Liver (tissue), 9 donors: ENCODE measurements around the gene PRKN. TPM values are rescaled to one million over a fixed set of nuclear protein-coding genes. Genes with fewer than 3 reads are reported as not detected.

Experiments used
- DNase-seq: peaks from one replicate; pipeline ENCODE4 v3.0.0-alpha.2; 2017; ENCODE audit warnings: low spot score
- H3K27ac ChIP-seq, 2 donors: one replicate each; pipeline ENCODE4 v1.7.0; 2013; ENCODE audit warnings: inconsistent platforms in 2 of 2, low read length in 2 of 2, control low read depth in 1 of 2, low read depth in 1 of 2, mild to moderate bottlenecking in 1 of 2
- H3K27me3 ChIP-seq, 4 donors: one replicate each; pipeline versions ENCODE4 v1.6.1 to v1.7.0; 2013; ENCODE audit warnings: low read length in 3 of 4, inconsistent platforms in 1 of 4, mild to moderate bottlenecking in 1 of 4, moderate library complexity in 1 of 4; ENCODE audit not compliant: control insufficient read depth in 4 of 4, insufficient read depth in 4 of 4
- H3K36me3 ChIP-seq, 4 donors: one replicate each; pipeline versions ENCODE4 v1.6.1 to v1.7.0; 2013; ENCODE audit warnings: low read length in 3 of 4, mild to moderate bottlenecking in 3 of 4, low read depth in 1 of 4, moderate library complexity in 1 of 4; ENCODE audit not compliant: control insufficient read depth in 4 of 4, insufficient read depth in 3 of 4
- H3K4me1 ChIP-seq, 4 donors: one replicate each; pipeline versions ENCODE4 v1.6.1 to v1.7.0; 2013; ENCODE audit warnings: low read length in 3 of 4, mild to moderate bottlenecking in 3 of 4, moderate library complexity in 1 of 4; ENCODE audit not compliant: control insufficient read depth in 4 of 4, insufficient read depth in 4 of 4
- H3K4me3 ChIP-seq, 3 donors: one replicate each; pipeline versions ENCODE4 v1.6.1 to v1.7.0; 2013; ENCODE audit warnings: low read length in 3 of 3, control low read depth in 1 of 3, low read depth in 1 of 3, mild to moderate bottlenecking in 1 of 3
- H3K9ac ChIP-seq, 2 donors: one replicate each; pipeline ENCODE4 v1.7.0; 2013; ENCODE audit warnings: low read length in 2 of 2, mild to moderate bottlenecking in 2 of 2, moderate library complexity in 2 of 2, control low read depth in 1 of 2, low read depth in 1 of 2
- H3K9me3 ChIP-seq, 4 donors: one replicate each; pipeline versions ENCODE4 v1.6.1 to v1.7.0; 2013; ENCODE audit warnings: low read length in 3 of 4; ENCODE audit not compliant: control insufficient read depth in 4 of 4
- ATF3 ChIP-seq: IDR thresholded peaks from 2 replicates; pipeline ENCODE4 v1.6.1; 2016; ENCODE audit warnings: antibody characterized with exemption
- CTCF ChIP-seq: fragments of 150-350 bp; IDR thresholded peaks from 2 replicates; pipeline ENCODE4 v1.5.1; 2017; ENCODE audit warnings: improper control_type of control experiment, low read depth, low read length; ENCODE audit not compliant: missing input control
- EGR1 ChIP-seq, 2 donors: IDR thresholded peaks; 2 replicates each; pipeline ENCODE4 v1.6.1; 2016 to 2018; ENCODE audit warnings: antibody characterized with exemption in 2 of 2, low read depth in 2 of 2
- FOXA1 ChIP-seq: IDR thresholded peaks from 2 replicates; pipeline ENCODE4 v1.6.1; 2016; ENCODE audit warnings: antibody characterized with exemption
- FOXA2 ChIP-seq: IDR thresholded peaks from 2 replicates; pipeline ENCODE4 v1.6.1; 2016; ENCODE audit warnings: antibody characterized with exemption
- GABPA ChIP-seq, 2 donors: IDR thresholded peaks in 1 of 2; conservative IDR thresholded peaks in 1 of 2; 2 replicates each; pipeline ENCODE4 v1.6.1; 2016; ENCODE audit warnings: antibody characterized with exemption in 2 of 2, mild to moderate bottlenecking in 1 of 2, moderate library complexity in 1 of 2
- HNF4A ChIP-seq, 2 donors: conservative IDR thresholded peaks; 2 replicates each; pipeline ENCODE4 v1.6.1; 2016; ENCODE audit warnings: antibody characterized with exemption in 2 of 2, mild to moderate bottlenecking in 2 of 2
- HNF4G ChIP-seq: IDR thresholded peaks from 2 replicates; pipeline ENCODE4 v1.6.1; 2016; ENCODE audit warnings: antibody characterized with exemption
- JUND ChIP-seq, 2 donors: IDR thresholded peaks; 2 replicates each; pipeline ENCODE4 v1.6.1; 2016; ENCODE audit warnings: antibody characterized with exemption in 2 of 2
- MAX ChIP-seq: IDR thresholded peaks from 2 replicates; pipeline ENCODE4 v1.6.1; 2016; ENCODE audit warnings: antibody characterized with exemption
- NR2F2 ChIP-seq: IDR thresholded peaks from 2 replicates; pipeline ENCODE4 v1.6.1; 2016; ENCODE audit warnings: antibody characterized with exemption
- RAD21 ChIP-seq, 2 donors: IDR thresholded peaks; 2 replicates each; pipeline ENCODE4 v1.6.1; 2016; ENCODE audit warnings: antibody characterized with exemption in 2 of 2, mild to moderate bottlenecking in 2 of 2
- REST ChIP-seq: IDR thresholded peaks from 2 replicates; pipeline ENCODE4 v1.6.1; 2016; ENCODE audit warnings: antibody characterized with exemption, mild to moderate bottlenecking
- RXRA ChIP-seq, 2 donors: IDR thresholded peaks; 2 replicates each; pipeline ENCODE4 v1.6.1; 2017 to 2018; ENCODE audit warnings: antibody characterized with exemption in 2 of 2, mild to moderate bottlenecking in 1 of 2
- SP1 ChIP-seq: IDR thresholded peaks from 2 replicates; pipeline ENCODE4 v1.6.1; 2018; ENCODE audit warnings: antibody characterized with exemption, mild to moderate bottlenecking
- TAF1 ChIP-seq: conservative IDR thresholded peaks from 2 replicates; pipeline ENCODE4 v1.6.1; 2016; ENCODE audit warnings: antibody characterized with exemption, mild to moderate bottlenecking
- YY1 ChIP-seq: IDR thresholded peaks from 2 replicates; pipeline ENCODE4 v1.6.1; 2016; ENCODE audit warnings: antibody characterized with exemption, mild to moderate bottlenecking
- ZBTB33 ChIP-seq: IDR thresholded peaks from 2 replicates; pipeline ENCODE4 v1.6.1; 2016; ENCODE audit warnings: antibody characterized with exemption
- WGBS: extraction: QIAGEN DNeasy Blood & Tissue Kit; methylation state at CpG from one replicate; pipeline ENCODE4 v1.1.7; 2013; 5-methylcytosine and 5-hydroxymethylcytosine counted together
- polyA plus RNA-seq, 2 donors: library from polyadenylated mRNA; stranded (reverse) in 1 of 2; unstranded in 1 of 2; fragments of 200-250 nt in 1 of 2; fragments of >200 nt in 1 of 2; fragmentation: Nextera tagmentation in 1 of 2; extraction: Ambion mirVana in 1 of 2; gene quantifications; one replicate each; pipeline versions ENCODE4 v1.2.1 to v1.2.3, GENCODE V29; 2013 to 2015
- total RNA-seq, 2 donors: library from RNA; depleted of rRNA; stranded (reverse); fragments of >200 nt; gene quantifications; one replicate each; pipeline ENCODE4 v1.2.3, GENCODE V29; 2014
- donor health status: healthy.
- donor health status: healthy.
- donor health status: healthy.
- donor health status: healthy.
- donor health status: healthy.

Gene PRKN
- total and polyA plus RNA-seq, 4 donors: 0.47 to 4.1 (median 3.2) TPM

- Histone ChIP-seq H3K36me3 (no peaks in the 10 kb centered on the region), H3K27me3 (no peaks in the 10 kb centered on the region), H3K4me3 (no peak overlapping the region), H3K27ac (no peak overlapping the region), H3K4me1 (peaks cover 0 to 13% (median 10%) of the 10 kb centered on the region in 4 donors), H3K9ac (no peak overlapping the region), H3K9me3 (no peaks in the 10 kb centered on the region)
- TF ChIP-seq RAD21 (IDR thresholded peaks at IDR 0.05) (no peak), HNF4G (no peak), NR2F2 (no peak), JUND (IDR thresholded peaks at IDR 0.05) (no peak), HNF4A (conservative IDR thresholded peaks at IDR 0.05) (no peak), TAF1 (no peak), FOXA1 (no peak), RXRA (IDR thresholded peaks at IDR 0.05) (no peak), ZBTB33 (no peak), CTCF (no peak), MAX (no peak), EGR1 (IDR thresholded peaks at IDR 0.05; ENCODE audit: low read depth in 2 of 2) (no peak), GABPA (IDR thresholded peaks at IDR 0.05 in 1 of 2, conservative IDR thresholded peaks at IDR 0.05 in 1 of 2) (no peak), ATF3 (no peak), YY1 (no peak), FOXA2 (no peak), REST (no peak)
- DNase-seq: no peak
- WGBS: 69% methylated on average over 2 of the region's 2 CpGs
These were observed 242.1 kb downstream of the PRKN start for GRCh38 chr6:162485464-162485863.

- TF ChIP-seq RAD21 (IDR thresholded peaks at IDR 0.05) (no peak), HNF4A (conservative IDR thresholded peaks at IDR 0.05) (no peak), JUND (IDR thresholded peaks at IDR 0.05) (no peak), NR2F2 (no peak), FOXA1 (no peak), ATF3 (no peak), SP1 (no peak), MAX (no peak), EGR1 (IDR thresholded peaks at IDR 0.05; ENCODE audit: low read depth in 2 of 2) (no peak), GABPA (IDR thresholded peaks at IDR 0.05 in 1 of 2, conservative IDR thresholded peaks at IDR 0.05 in 1 of 2) (no peak), CTCF (no peak), YY1 (no peak), RXRA (IDR thresholded peaks at IDR 0.05) (no peak), TAF1 (no peak), FOXA2 (no peak), ZBTB33 (no peak)
- Histone ChIP-seq H3K36me3 (no peaks in the 10 kb centered on the region), H3K9ac (no peak overlapping the region), H3K27ac (no peak overlapping the region), H3K27me3 (no peaks in the 10 kb centered on the region), H3K4me3 (no peak overlapping the region), H3K4me1 (no peaks in the 10 kb centered on the region), H3K9me3 (no peaks in the 10 kb centered on the region)
- DNase-seq: no peak
These were observed 245.6 kb downstream of the PRKN start for GRCh38 chr6:162481938-162482337.
